Body of pancreas (tissue), 4 donors: Measurements from ENCODE around the gene INAVA. TPM values are rescaled to one million over a fixed set of nuclear protein-coding genes. Genes with fewer than 3 reads are reported as not detected.

ENCODE experiments used
- ATAC-seq: fragments of 150-250 bp; one replicate; pipeline ENCODE4 v1.9.1; 2016
- DNase-seq, 4 donors: peaks; one replicate each; pipeline ENCODE4 v3.0.0-alpha.2; 2019
- H3K27ac ChIP-seq, 4 donors: fragments of 200-600 bp; sonication (generic); 1 replicate in 3 of 4; 2 replicates in 1 of 4; pipeline versions ENCODE4 v1.5.1 to v1.6.1; 2016 to 2019; ENCODE audit warnings: mild to moderate bottlenecking in 1 of 4, mixed read lengths in 1 of 4, moderate library complexity in 1 of 4
- H3K27me3 ChIP-seq, 2 donors: fragments of 200-600 bp; sonication (generic); one replicate each; pipeline ENCODE4 v1.6.0; 2016; ENCODE audit warnings: mild to moderate bottlenecking in 1 of 2
- H3K36me3 ChIP-seq, 2 donors: fragments of 200-600 bp; sonication (generic); replicated peaks in 1 of 2; 2 replicates each; pipeline ENCODE4 v1.5.1; 2016; ENCODE audit warnings: low read depth in 2 of 2; ENCODE audit not compliant: insufficient read depth in 1 of 2
- H3K4me1 ChIP-seq: fragments of 200-600 bp; sonication (generic); one replicate; pipeline ENCODE4 v1.6.0; 2016
- H3K4me3 ChIP-seq, 2 donors: fragments of 200-600 bp; sonication (generic); 1 replicate in 1 of 2; 2 replicates in 1 of 2; pipeline ENCODE4 v1.5.1; 2016 to 2019
- H3K9me3 ChIP-seq, 3 donors: fragments of 200-600 bp; sonication (generic); 1 replicate in 2 of 3; 2 replicates in 1 of 3; pipeline ENCODE4 v1.5.1; 2016
- CTCF ChIP-seq, 7 experiments: fragments of 450-650 bp in 4 of 7; fragments of 200-600 bp in 3 of 7; sonication (generic) in 3 of 7; IDR thresholded peaks; one replicate each; pipeline ENCODE4 v1.5.1; 2016 to 2019; ENCODE audit warnings: antibody characterized with exemption in 7 of 7
- POLR2A ChIP-seq, 3 donors: fragments of 450-650 bp; IDR thresholded peaks; one replicate each; pipeline ENCODE4 v1.6.1; 2016; ENCODE audit warnings: antibody characterized with exemption in 3 of 3, mild to moderate bottlenecking in 2 of 3
- WGBS, 2 donors: methylation state at CpG; one replicate each; pipeline ENCODE4 v1.1.5; 2017; 5-methylcytosine and 5-hydroxymethylcytosine counted together
- intact Hi-C: fragments of 100-400 bp; cut with DNase I; formaldehyde crosslinking; loops from one replicate; pipeline ENCODE4 v1.15.1; 2023
- total RNA-seq, 2 donors: library from RNA; depleted of rRNA; stranded (reverse); fragments of >200 nt; gene quantifications; one replicate each; pipeline ENCODE4 v1.1.0, GENCODE V29; 2016

INAVA gene
- 10 to 100 TPM; 22.1 to 30.7 TPM for total RNA-seq

- Histone ChIP-seq H3K27me3 (no peaks in the 10 kb centered on the region), H3K4me1 (peaks cover 57% of the 10 kb centered on the region), H3K36me3 (peaks cover 0 to 6% of the 10 kb centered on the region in 2 donors), H3K9me3 (no peaks in the 10 kb centered on the region), H3K4me3 (peak within 1 kb of the TSS; percentile 19 to 24), H3K27ac (peak within 1 kb of the TSS; percentile 87 to 96 (median 92))
- WGBS, 2 donors = 40 to 42% methylated on average over 10 to 15 of the region's 15 CpGs
- peak; percentile 81 to 87 (median 84) for DNase-seq
- TF ChIP-seq POLR2A (IDR thresholded peaks at IDR 0.05) = peak; percentile 84 to 98 (median 95)
- TF ChIP-seq CTCF (IDR thresholded peaks at IDR 0.05) = peak in 1 of 7 experiments; percentile 12
- intact Hi-C loops = no loop called here
- ATAC-seq = peak; percentile 63
Observed at GRCh38 chr1:200894712-200895442, at the start of gene INAVA. Gene INAVA (plus strand): TSS chr1:200894900. CDS start chr1:200898401, 3,501 bp downstream.

DNA sequence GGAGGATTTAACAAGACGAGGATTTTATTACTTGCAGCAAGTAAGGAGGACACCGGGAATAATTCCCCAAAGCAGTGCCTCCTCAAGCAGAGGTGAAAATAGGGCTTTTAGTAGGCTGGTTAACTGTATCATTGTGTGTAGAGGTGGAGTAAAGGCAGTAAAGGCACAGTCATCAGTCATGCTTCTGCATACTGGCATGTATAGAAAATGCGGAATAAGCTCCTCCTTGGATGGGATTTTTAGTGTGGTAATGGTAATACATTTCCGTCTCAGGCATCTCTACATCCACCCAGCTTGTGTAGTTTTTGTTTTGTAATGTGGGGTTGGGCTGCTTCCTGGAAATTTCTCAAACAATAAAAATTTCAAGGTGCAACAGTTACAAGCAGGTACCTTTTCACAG, 49.3 kb upstream of the INAVA start:
- Histone ChIP-seq H3K36me3 (peaks cover 0 to 3% of the 10 kb centered on the region in 2 donors), H3K27me3 (no peaks in the 10 kb centered on the region), H3K4me1 (no peaks in the 10 kb centered on the region), H3K4me3 (no peak overlapping the region), H3K9me3 (no peaks in the 10 kb centered on the region), H3K27ac (no peak overlapping the region)
- DNase-seq (no peak), ATAC-seq (no peak)
- WGBS, 2 donors = 87 to 88% methylated on average over 4 of the region's 4 CpGs
- intact Hi-C loops = loop anchor here (10.0 kb wide), 1 partner anchor 221 kb away; the partner anchor contains the start of gene KIF14
- TF ChIP-seq POLR2A (IDR thresholded peaks at IDR 0.05) = no peak
- no peak for TF ChIP-seq CTCF (IDR thresholded peaks at IDR 0.05)

- TF ChIP-seq CTCF (IDR thresholded peaks at IDR 0.05) = no peak
- TF ChIP-seq POLR2A (IDR thresholded peaks at IDR 0.05) = no peak
- DNase-seq (no peak), ATAC-seq (no peak)
- Histone ChIP-seq H3K9me3 (no peaks in the 10 kb centered on the region), H3K4me1 (no peaks in the 10 kb centered on the region), H3K27ac (no peak overlapping the region), H3K4me3 (no peak overlapping the region), H3K36me3 (peaks cover 0 to 3% of the 10 kb centered on the region in 2 donors), H3K27me3 (no peaks in the 10 kb centered on the region)
- WGBS, 2 donors = 74 to 94% methylated on average over 1 of the region's 1 CpG
- intact Hi-C loops = loop anchor here (10.0 kb wide), 1 partner anchor 222 kb away; the partner anchor contains the start of gene KIF14
Observed at GRCh38 chr1:200846398-200846797, 48.3 kb upstream of the INAVA start.

DNA sequence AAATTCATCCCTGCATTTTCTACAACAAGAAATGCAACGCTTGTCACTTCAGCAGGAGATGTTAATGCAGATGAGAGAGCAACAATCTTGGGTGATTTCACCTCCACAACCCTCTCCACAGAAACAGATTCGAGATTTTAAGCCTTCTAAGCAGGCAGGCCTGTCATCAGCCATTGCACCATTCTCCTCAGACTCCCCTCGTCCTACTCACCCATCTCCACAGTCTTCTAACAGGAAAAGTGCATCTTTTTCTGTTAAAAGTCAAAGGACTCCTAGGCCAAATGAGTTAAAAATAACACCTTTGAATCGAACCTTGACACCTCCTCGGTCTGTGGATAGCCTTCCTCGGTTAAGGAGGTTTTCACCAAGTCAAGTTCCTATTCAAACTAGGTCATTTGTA, 45.3 kb upstream of the INAVA start:
- peaks cover 0 to 2% of the 10 kb centered on the region in 2 donors for H3K36me3 ChIP-seq
- DNase-seq (no peak), ATAC-seq (no peak)
- H3K27me3 ChIP-seq = no peaks in the 10 kb centered on the region
- intact Hi-C loops = loop anchor here (10.0 kb wide), 1 partner anchor 225 kb away; the partner anchor contains the start of gene KIF14
- no peaks in the 10 kb centered on the region for H3K4me1 ChIP-seq
- 78 to 80% methylated on average over 6 of the region's 6 CpGs for WGBS, 2 donors
- H3K4me3 ChIP-seq = no peak overlapping the region
- H3K9me3 ChIP-seq = no peaks in the 10 kb centered on the region
- H3K27ac ChIP-seq = no peak overlapping the region
- no peak for TF ChIP-seq POLR2A (IDR thresholded peaks at IDR 0.05)
- TF ChIP-seq CTCF (IDR thresholded peaks at IDR 0.05) = no peak
